ENCODE data around the gene CRCP. TPM values are rescaled to one million over a fixed set of nuclear protein-coding genes. Genes with fewer than 3 reads are reported as not detected.

CRCP gene
- total and polyA plus RNA-seq, 2 experiments from 2014 or later: 10.6 to 20.3 TPM

GRCh38 chr7:66193146-66193725 is 78.6 kb downstream of the CRCP start:
- no peaks in the 10 kb centered on the region for H3K36me3 ChIP-seq
- H3K4me1 ChIP-seq (ENCODE audit: low read depth): no peaks in the 10 kb centered on the region
- DNase-seq (ENCODE audit: low read depth in 1 of 2, low spot score in 1 of 2): no peak
- no peaks in the 10 kb centered on the region for H3K27me3 ChIP-seq
- H3K9me3 ChIP-seq (ENCODE audit: low read depth): no peaks in the 10 kb centered on the region
- no peak overlapping the region for H3K4me3 ChIP-seq
- no peak overlapping the region for H3K27ac ChIP-seq
- no peak for TF ChIP-seq CTCF (IDR thresholded peaks at IDR 0.05; ENCODE audit: low read depth, low read length)

- TF ChIP-seq CTCF (IDR thresholded peaks at IDR 0.05; ENCODE audit: low read depth, low read length): no peak
Observed at GRCh38 chr7:66198469-66198868, 83.8 kb downstream of the CRCP start.

GRCh38 chr7:66198956-66199355 is 84.3 kb downstream of the CRCP start:
- no peaks in the 10 kb centered on the region for H3K27me3 ChIP-seq
- no peak for DNase-seq (ENCODE audit: low read depth in 1 of 2, low spot score in 1 of 2)
- TF ChIP-seq CTCF (IDR thresholded peaks at IDR 0.05; ENCODE audit: low read depth, low read length): no peak
- no peaks in the 10 kb centered on the region for H3K9me3 ChIP-seq (ENCODE audit: low read depth)
- H3K36me3 ChIP-seq: no peaks in the 10 kb centered on the region
- H3K4me3 ChIP-seq: no peak overlapping the region
- no peaks in the 10 kb centered on the region for H3K4me1 ChIP-seq (ENCODE audit: low read depth)
- H3K27ac ChIP-seq: no peak overlapping the region

More at GRCh38 chr7:66198469-66198868, 83.8 kb downstream of the CRCP start:
- Histone ChIP-seq H3K36me3 (no peaks in the 10 kb centered on the region), H3K4me1 (ENCODE audit: low read depth) (no peaks in the 10 kb centered on the region), H3K27me3 (no peaks in the 10 kb centered on the region), H3K27ac (no peak overlapping the region), H3K9me3 (ENCODE audit: low read depth) (no peaks in the 10 kb centered on the region), H3K4me3 (no peak overlapping the region)
- DNase-seq (ENCODE audit: low read depth in 1 of 2, low spot score in 1 of 2): no peak

- no peaks in the 10 kb centered on the region for H3K36me3 ChIP-seq
- H3K4me1 ChIP-seq (ENCODE audit: low read depth): no peaks in the 10 kb centered on the region
- no peak overlapping the region for H3K27ac ChIP-seq
- H3K27me3 ChIP-seq: no peaks in the 10 kb centered on the region
- DNase-seq (ENCODE audit: low read depth in 1 of 2, low spot score in 1 of 2): no peak
- no peak overlapping the region for H3K4me3 ChIP-seq
- H3K9me3 ChIP-seq (ENCODE audit: low read depth): no peaks in the 10 kb centered on the region
- TF ChIP-seq CTCF (IDR thresholded peaks at IDR 0.05; ENCODE audit: low read depth, low read length): no peak
Observed at GRCh38 chr7:66202441-66202840, 87.8 kb downstream of the CRCP start.

Other genes starting within 250 kb of the CRCP start
- 7.3 and 8.6 TPM in 2 replicates for gene VKORC1L1, start 241.8 kb upstream of the CRCP start, total RNA-seq
- 12.8 and 14.6 TPM in 2 replicates for gene VKORC1L1, start 241.8 kb upstream of the CRCP start, polyA plus RNA-seq
- gene GUSB, start 132.6 kb upstream of the CRCP start, total RNA-seq: 27.7 and 33.8 TPM in 2 replicates
- gene GUSB, start 132.6 kb upstream of the CRCP start, polyA plus RNA-seq: 54.6 and 60.0 TPM in 2 replicates
- gene ASL, start 39.0 kb upstream of the CRCP start, total RNA-seq: 13.6 and 17.9 TPM in 2 replicates
- gene ASL, start 39.0 kb upstream of the CRCP start, polyA plus RNA-seq: 14.0 and 18.1 TPM in 2 replicates
- gene TPST1, start 90.5 kb downstream of the CRCP start, total RNA-seq: 20.4 and 21.1 TPM in 2 replicates
- 23.7 and 24.8 TPM in 2 replicates for gene TPST1, start 90.5 kb downstream of the CRCP start, polyA plus RNA-seq